T-helper 1 cell treated with Interleukin-12 subunit alpha and Interleukin-12 subunit beta and Interleukin-4 antibody, amounts not matched to agents 30 μg/mL and 1 μg/mL, for 36 hours (primary cell): Measurements from ENCODE around the gene SPAST.
A peak's percentile ranks its signal among the peaks of the same experiment; 100 is the strongest.
"Not testable (repeated sequence)": the region's sequence is repeated elsewhere in the genome, so short reads cannot be mapped to it uniquely, and the experiment has no call there.

Experiments
- H3K27ac Mint-ChIP-seq: one replicate; pipeline ENCODE4 v1.8.0; 2021; ENCODE audit warnings: mild to moderate bottlenecking, mixed read lengths
- H3K27me3 Mint-ChIP-seq: one replicate; pipeline ENCODE4 v1.8.0; 2021; ENCODE audit warnings: low read depth, mixed read lengths
- H3K36me3 Mint-ChIP-seq: one replicate; pipeline ENCODE4 v1.8.0; 2021; ENCODE audit warnings: low read depth, mixed read lengths
- H3K4me1 Mint-ChIP-seq: one replicate; pipeline ENCODE4 v1.8.0; 2021; ENCODE audit warnings: low read depth, mixed read lengths
- H3K4me3 Mint-ChIP-seq: one replicate; pipeline ENCODE4 v1.8.0; 2021; ENCODE audit warnings: mild to moderate bottlenecking, moderate library complexity, mixed read lengths
- H3K9me3 Mint-ChIP-seq: one replicate; pipeline ENCODE4 v1.8.0; 2021; ENCODE audit warnings: mixed read lengths

SPAST gene

GRCh38 chr2:32166115-32166574 is 102.8 kb downstream of the SPAST start:
- Mint-ChIP-seq H3K9me3 (no peaks in the 10 kb centered on the region), H3K4me3 (peak overlapping the region; percentile 99), H3K27me3 (no peaks in the 10 kb centered on the region), H3K36me3 (peaks cover 17% of the 10 kb centered on the region), H3K27ac (peak overlapping the region; percentile 96), H3K4me1 (peaks cover 28% of the 10 kb centered on the region)

- Mint-ChIP-seq H3K27ac (no peak overlapping the region), H3K9me3 (no peaks in the 10 kb centered on the region), H3K4me3 (no peak overlapping the region), H3K27me3 (no peaks in the 10 kb centered on the region), H3K4me1 (peaks cover 37% of the 10 kb centered on the region), H3K36me3 (peaks cover 28% of the 10 kb centered on the region)
Measured at GRCh38 chr2:32168513-32168912, 105.2 kb downstream of the SPAST start.

- no peak overlapping the region for H3K27ac Mint-ChIP-seq
- peaks cover 13% of the 10 kb centered on the region for H3K36me3 Mint-ChIP-seq
- H3K27me3 Mint-ChIP-seq = no peaks in the 10 kb centered on the region
- no peaks in the 10 kb centered on the region for H3K9me3 Mint-ChIP-seq
- peaks cover 14% of the 10 kb centered on the region for H3K4me1 Mint-ChIP-seq
- H3K4me3 Mint-ChIP-seq = no peak overlapping the region
Measured at GRCh38 chr2:32172870-32173269, 109.5 kb downstream of the SPAST start.

GRCh38 chr2:32182667-32183066 is 119.3 kb downstream of the SPAST start:
- Mint-ChIP-seq H3K4me1 (no peaks in the 10 kb centered on the region), H3K9me3 (no peaks in the 10 kb centered on the region), H3K4me3 (no peak overlapping the region), H3K27ac (no peak overlapping the region), H3K36me3 (peaks cover 18% of the 10 kb centered on the region), H3K27me3 (no peaks in the 10 kb centered on the region)

GRCh38 chr2:32189011-32189410 is 125.7 kb downstream of the SPAST start:
- H3K27ac Mint-ChIP-seq = no peak overlapping the region
- H3K4me3 Mint-ChIP-seq = no peak overlapping the region
- no peaks in the 10 kb centered on the region for H3K9me3 Mint-ChIP-seq
- H3K4me1 Mint-ChIP-seq = peaks cover 8% of the 10 kb centered on the region
- H3K36me3 Mint-ChIP-seq = peaks cover 24% of the 10 kb centered on the region
- H3K27me3 Mint-ChIP-seq = no peaks in the 10 kb centered on the region

GRCh38 chr2:32192418-32192817 is 129.1 kb downstream of the SPAST start:
- Mint-ChIP-seq H3K27ac (no peak overlapping the region), H3K4me3 (no peak overlapping the region), H3K9me3 (no peaks in the 10 kb centered on the region), H3K27me3 (no peaks in the 10 kb centered on the region), H3K36me3 (peaks cover 16% of the 10 kb centered on the region), H3K4me1 (peaks cover 8% of the 10 kb centered on the region)

- H3K27ac Mint-ChIP-seq = no peak overlapping the region
- H3K4me3 Mint-ChIP-seq = no peak overlapping the region
- H3K36me3 Mint-ChIP-seq = peaks cover 25% of the 10 kb centered on the region
- H3K27me3 Mint-ChIP-seq = no peaks in the 10 kb centered on the region
- no peaks in the 10 kb centered on the region for H3K9me3 Mint-ChIP-seq
- H3K4me1 Mint-ChIP-seq = no peaks in the 10 kb centered on the region
Measured at GRCh38 chr2:32200814-32201213, 137.5 kb downstream of the SPAST start.

GRCh38 chr2:32203428-32203827 is 140.1 kb downstream of the SPAST start:
- not testable (repeated sequence) for H3K27ac Mint-ChIP-seq, H3K4me1 Mint-ChIP-seq, H3K9me3 Mint-ChIP-seq, H3K27me3 Mint-ChIP-seq, H3K4me3 Mint-ChIP-seq
- peaks cover 18% of the 10 kb centered on the region for H3K36me3 Mint-ChIP-seq
